ENCODE results near the gene SHANK3.
"Not testable (repeated sequence)": the region's sequence is repeated elsewhere in the genome, so short reads cannot be mapped to it uniquely, and the experiment has no call there.

Gene SHANK3

DNA sequence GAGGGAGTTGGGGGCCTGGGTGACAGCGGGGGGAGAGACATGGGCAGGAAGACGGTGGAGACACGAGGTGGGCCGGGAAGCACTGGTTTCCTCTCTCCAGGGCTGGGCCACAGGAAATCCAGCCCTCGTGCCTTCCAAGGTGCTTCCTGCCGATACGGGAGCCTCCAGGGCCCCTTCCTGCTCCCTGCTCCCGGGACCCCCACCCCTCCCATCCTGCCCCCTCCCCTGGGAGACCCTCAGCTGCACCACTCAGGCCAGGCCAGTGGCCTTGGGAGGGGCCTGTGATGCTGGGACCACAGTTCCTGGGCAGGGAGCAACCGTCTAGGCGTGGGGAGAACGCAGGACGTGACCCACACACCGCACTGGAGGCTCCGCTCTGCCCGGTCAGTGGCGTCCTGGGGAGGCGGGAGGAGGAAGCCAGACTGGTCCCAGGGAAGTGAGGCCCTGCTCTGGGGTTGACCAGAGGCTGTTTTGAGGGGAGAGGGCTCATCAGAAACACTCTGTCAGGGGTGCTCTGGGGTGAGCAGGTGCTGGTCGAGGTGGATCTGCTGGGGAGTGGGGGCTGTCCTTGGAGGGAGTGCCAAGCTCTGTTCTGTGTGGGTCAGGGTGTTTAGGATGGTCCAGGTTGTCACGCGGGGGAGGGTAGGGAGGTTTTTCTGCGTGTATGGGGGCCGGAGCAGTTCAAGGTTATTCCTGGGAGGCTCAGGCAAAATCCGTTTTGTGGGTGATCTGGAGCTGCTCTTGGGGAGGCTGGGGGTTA is at the start of gene SHANK3:
SHANK3 (plus strand) TSS at position 353 of the 760 bp plus-strand sequence.
- no peak for FAIRE-seq

DNA sequence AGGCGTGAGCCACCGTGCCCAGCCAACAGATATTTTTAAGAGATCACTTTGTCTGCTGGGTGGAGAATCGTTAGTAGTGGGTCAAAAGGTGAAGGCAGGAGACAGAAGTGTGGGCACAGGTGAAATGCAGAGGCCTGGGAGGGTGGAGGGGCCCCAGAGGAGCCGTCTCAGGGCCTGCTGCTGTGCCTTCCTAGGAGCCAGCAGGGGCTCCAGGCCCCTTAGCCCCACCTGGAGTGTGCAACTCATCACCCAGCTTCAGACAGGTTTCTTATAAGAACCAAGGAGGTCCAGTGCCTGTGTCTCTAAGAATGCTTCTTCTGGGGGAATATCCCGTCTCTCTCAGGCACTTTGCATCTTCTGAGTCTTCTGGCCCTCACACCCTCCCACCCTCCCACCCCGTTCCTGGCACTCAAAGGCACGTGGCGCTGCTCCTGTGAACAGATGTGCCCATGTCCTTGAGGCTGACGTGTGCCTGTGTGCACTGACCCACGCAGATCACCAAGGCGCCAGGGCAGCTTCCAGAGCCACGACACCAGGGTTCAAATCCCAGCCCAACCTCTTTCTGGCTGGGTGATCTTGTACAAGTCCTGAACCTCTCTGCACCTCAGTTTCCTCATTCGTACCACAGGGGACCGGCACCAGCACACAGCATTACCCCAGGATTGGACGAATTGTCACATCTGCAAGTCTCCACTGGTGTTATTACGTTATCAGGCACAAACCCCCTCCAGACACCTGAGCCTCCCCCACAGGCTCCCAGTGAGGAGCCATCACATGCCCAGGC is 48.1 kb upstream of the SHANK3 start:
- FAIRE-seq: no peak

DNA sequence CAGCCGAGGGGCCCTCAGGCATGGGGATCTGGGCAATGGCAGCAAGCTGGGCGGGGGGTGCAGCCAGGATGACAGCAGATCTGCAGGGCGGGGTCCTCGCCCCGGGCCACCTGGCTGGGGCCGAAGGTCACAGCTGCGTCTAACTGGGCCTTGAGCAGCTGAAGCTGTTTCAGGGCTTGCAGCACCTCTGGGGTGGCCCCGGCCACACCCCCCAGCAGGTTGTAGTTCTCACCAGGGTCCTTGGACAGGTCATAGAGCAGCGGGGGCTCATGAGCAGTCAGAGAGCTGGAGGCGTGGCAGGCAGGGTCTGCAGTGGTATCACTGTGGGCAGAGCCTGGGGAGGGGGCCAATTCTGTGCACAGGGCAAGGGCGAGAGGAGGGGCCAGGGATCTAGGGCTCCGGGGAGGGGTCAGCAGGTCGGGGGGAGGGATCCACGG is 47.5 kb upstream of the SHANK3 start:
- FAIRE-seq: no peak

DNA sequence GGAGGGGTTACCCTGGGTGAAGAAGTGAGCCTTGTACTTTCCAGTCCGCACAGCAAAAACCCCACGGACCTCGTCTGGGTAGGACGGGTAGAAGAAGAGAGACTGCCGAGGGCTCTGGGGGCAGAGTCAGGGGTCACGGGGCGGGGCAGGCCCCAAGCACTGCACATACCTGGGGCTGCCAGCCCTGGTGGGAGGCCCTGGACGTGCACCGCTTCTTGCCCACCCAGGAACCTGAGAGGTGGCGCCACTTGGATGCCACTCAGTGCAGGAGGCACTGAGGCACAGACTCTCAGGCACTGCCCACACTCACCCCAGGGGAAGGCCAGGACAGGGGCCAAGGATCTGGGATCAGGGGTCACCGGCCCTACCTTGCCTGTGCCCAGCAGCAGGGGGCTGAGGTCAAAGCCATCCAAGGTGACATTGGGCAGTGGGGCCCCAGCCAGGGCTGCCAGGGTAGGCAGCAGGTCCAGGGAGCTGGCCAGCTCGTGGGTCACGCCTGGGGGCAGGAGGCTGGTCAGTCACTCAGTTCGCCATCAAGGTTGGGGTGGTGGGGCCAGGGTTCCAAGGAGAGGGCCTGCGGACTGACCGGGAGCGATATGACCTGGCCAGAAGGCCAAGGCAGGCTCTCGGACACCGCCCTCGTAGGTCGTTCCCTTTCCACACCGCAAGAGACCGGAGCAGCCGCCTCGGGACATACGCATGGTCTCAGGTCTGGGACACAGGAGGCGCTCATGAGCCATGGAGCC is 46.9 kb upstream of the SHANK3 start:
- no peak for FAIRE-seq

DNA sequence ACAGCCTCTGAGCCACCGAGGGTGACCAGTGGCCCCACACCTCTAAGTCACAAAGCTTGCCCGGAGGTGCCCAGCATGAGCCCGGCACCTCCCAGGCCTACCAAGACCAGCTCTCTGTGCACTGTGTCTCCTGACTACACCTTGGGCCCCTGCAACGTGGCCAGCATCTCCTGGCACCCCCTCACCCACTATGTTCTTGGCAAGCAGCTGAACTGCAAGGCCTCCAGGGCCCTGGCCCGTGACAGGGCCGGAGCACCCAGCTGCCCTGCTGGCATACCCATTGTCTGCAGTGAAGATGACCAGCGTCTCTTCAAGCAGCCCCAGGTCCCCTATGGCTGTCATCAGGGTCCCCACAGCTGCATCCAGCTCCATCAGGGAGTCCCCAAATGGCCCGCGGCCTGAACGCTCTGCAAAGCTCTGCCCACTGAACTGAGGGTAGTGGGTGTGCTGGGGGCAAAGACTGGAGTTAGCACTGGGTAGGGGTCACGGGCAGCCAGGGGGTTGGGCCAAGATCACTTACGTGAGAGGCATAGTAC is 46.2 kb upstream of the SHANK3 start:
- no peak for FAIRE-seq

DNA sequence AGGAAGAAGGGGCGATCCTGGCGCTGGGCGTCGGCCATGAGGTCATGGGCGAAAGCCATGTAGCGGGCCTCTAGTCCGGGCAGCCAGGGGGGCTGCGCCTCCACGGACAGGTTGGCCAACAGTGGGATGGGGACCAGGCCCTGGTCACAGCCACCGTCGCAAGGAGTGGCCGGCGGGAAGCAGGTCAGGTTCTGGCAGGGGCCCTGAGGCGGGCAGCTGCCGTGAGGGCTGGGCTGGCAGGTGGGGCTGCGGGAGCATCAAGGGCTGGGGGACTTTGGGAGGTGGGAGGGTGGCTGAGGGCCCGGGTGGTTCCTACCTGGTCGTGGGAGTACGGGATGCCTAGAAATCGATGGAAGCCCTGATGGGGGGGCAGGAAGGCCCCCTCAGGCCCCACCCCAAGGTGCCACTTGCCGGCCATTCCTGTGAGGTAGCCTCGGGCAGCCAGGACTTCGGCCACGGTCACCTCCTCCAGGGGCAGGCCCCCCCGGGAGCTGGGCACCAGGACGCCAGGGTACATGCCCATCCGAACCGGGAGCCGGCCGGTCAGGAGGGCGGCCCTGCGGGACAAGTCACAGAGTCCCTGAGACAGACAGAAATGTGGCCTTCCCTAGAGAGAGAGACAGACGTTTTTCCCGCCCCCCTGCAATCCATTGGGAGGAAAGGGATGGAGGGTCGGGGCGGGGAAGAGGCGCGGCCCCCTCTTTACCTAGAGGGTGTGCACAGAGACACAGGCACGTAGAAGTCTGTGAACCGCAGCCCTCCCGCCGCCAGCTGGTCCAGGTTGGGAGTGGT is 45.6 kb upstream of the SHANK3 start:
- FAIRE-seq: no peak

DNA sequence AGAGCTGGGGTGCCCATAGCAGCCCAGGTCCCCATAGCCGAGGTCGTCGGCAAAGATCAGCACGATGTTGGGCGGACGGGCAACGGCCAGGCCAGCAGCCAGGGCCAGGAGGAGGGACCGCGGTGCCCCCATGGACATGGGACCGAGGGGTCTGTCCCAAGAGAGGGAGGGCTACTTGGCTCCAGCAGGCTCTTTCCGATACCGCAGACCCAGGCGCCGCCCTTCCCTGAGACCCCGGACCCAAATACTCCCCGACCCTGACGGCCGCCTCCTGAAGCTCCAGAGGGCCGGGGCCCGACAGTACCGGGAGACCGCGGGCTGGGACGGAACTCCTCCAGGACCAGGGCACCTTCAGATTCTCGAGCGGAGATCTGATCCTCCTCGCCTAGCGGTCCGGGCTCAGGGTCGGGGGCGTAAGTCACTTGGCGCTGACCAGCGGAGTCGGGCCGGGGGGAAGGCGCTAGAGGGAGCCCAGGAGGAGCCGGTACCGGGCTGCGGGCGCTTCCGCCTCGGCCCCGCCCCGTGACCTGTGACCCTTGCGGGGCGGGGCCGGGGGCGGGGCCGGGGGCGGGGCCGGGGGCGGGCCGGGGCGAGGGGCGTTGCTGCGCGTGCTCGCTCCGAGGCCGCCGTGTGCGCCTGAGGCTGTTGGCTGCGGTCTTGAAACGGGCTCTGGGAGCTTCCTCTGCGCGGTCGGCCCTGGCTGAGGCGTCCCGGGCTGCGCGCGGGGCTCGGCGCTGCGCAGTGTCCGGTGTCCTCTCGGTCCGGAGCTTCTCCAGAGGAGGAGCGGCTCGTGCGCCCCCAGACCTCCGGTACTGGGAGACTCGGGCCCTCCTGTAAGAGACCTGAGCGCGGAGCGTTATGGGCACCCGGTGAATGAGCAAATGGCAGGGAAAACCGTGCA is 44.7 kb upstream of the SHANK3 start, which contains the start of gene ARSA:
ARSA (minus strand) TSS at position 511 of the 901 bp plus-strand sequence; CDS start at position 138, 373 bp downstream.
- no peak for FAIRE-seq

DNA sequence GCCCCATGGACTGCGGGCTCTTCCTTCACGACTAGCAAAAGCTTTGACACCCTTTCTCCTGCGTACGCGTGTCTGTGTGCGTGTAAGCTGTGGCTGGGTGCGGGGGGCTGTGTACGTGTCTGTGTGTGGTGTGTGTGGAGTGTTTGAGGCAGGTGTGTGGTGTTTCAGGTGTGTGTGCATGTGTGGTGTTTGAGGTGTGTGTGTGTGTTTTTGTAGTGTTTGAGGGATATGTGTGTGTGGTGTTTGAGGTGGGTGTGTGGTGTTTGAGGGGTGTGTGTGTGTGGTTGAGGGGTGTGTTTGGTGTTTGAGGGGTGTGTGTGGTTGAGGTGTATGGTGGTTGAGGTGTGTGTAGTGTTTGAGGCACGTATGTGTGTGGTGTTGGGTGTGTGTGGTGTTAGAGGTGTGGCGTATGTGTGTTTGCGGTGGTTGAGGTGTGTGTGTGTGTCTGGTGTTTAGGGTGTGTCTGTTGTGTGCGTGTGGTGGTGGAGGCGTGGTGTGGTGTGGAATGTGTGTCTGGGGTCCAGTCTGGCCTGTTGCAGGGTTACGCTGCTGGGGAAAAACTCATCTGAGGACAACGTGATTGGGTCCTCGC is 44.0 kb upstream of the SHANK3 start:
- FAIRE-seq: no peak

DNA sequence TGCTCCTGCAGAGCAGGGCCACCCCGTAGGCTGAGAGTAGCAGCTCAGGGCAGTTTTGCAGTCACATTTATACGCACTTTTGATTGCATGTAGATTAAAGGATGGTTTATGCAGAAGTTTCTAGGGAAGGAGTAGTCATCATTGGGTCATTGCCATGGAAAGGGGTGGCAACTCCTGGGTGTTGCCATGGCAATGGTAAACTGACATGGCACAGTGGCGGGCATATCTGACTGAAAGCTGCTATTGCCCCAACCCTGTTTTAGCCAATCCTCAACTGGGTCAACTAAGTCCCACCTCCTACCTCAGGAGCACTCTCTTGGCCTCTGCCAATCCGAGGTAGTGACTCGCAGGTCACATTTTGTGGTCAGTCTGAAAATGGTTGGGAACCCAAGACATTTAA is 42.2 kb upstream of the SHANK3 start:
- no peak for FAIRE-seq

DNA sequence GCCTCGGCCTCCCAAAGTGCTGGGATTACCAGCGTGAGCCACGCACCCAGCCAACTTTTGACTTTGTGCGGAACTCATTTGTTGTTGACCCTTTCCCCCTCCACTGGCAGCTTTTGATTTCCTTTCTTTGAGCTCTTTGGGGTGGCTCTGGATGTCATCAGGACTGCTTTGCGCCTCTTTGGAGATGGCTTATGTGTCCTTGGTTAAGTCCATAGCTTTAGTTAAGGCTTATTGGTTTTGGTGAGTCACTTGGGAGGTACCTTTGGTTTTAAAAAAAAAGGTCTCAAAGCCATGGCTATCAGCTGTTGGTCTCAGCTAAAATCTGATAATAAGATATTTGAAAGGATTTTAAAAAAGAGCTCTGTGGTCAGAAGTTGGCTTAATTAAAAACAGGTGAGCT is 39.5 kb upstream of the SHANK3 start:
- no peak for FAIRE-seq

DNA sequence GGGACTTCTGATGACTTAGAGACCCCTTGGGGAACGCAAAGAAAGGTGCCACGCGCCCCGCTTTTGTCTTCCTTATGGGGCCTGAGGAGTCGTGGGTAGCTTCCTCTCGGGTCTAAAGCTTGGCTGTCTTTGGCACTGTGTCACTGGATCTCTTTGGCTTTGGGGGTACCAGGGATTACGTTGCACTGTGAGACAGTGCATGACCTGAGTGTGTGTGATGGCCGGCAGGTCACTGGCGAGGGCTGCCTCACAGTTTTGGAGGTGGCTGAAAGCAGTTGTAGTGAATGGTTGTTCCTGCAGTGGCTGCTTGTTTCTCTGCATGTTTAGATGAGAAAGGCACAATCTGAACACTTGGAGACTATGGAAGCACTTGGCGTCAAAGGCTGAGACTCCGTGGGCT is 38.9 kb upstream of the SHANK3 start:
- no peak for FAIRE-seq

DNA sequence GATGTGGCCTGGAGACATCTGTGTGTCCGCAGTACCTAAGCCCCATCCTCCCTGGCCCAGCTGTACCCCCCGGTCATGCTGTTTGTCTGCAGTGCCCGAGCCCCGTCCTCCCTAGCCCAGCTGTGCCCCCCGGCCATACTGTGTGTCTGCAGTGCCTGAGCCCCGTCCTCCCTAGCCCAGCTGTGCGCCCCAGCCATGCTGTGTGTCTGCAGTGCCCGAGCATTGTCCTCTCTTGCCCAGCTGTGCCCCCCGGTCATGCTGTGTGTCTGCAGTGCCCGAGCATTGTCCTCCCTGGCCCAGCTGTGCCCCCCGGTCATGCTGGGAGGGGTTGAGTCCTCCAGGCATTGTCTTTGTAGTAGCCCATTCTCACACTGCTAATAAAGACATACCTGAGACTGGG is 37.0 kb upstream of the SHANK3 start:
- no peak for FAIRE-seq

DNA sequence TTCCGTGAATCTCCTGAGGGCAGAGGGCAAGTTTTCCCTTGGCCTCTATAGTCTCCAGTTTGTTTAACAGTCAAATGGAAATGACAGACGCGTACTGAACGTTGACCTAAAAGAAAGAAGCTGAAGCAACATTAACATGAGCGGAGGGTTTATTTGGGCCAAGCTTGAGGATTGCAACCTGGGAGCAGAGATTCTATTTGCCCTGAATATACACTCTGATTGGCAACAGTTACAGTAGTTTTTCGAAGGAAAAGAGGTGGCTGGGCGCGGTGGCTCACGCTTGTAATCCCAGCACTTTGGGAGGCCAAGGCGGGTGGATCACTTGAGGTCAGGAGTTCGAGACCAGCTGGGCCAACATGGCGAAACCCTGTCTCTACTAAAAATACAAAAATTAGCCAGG is 32.3 kb upstream of the SHANK3 start:
- not testable (repeated sequence) for FAIRE-seq

DNA sequence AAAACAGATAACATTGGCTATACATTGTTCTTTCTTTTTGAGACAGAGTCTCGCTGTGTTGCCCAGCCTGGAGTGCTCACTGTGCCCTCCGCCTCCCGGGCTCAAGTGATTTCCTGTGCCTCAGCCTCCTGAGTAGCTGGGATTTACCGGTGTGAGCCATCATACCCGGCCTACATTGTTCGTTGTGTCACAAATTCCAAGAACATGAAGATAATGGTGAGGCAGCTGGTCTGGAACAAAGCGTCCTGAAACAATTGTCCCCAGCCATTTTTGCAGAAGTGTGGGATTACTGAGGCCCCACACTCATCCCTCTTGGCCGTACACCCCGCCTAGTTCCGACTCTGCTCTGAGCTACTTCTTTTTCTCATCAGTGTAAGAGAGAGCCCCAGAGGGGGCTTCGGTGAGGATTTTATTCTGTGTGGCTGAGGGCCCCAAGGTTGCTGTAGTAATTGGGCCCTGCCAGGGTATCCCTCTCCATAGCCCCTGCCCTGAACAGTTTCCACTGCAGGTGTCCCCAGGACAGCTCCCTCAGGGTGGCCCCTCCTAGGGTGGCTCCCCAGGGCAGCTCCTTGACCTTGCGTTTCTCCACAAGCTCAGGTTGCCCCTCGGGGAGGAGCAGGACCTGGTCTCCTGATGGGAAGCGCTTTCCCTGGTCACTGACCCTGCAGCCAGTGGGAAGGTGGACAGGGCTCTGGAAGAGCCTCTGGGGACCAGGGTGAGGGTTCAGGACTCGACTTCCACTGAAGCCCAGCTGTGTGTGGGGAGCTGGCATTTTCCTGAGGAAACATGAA is 31.6 kb upstream of the SHANK3 start:
- no peak for FAIRE-seq

DNA sequence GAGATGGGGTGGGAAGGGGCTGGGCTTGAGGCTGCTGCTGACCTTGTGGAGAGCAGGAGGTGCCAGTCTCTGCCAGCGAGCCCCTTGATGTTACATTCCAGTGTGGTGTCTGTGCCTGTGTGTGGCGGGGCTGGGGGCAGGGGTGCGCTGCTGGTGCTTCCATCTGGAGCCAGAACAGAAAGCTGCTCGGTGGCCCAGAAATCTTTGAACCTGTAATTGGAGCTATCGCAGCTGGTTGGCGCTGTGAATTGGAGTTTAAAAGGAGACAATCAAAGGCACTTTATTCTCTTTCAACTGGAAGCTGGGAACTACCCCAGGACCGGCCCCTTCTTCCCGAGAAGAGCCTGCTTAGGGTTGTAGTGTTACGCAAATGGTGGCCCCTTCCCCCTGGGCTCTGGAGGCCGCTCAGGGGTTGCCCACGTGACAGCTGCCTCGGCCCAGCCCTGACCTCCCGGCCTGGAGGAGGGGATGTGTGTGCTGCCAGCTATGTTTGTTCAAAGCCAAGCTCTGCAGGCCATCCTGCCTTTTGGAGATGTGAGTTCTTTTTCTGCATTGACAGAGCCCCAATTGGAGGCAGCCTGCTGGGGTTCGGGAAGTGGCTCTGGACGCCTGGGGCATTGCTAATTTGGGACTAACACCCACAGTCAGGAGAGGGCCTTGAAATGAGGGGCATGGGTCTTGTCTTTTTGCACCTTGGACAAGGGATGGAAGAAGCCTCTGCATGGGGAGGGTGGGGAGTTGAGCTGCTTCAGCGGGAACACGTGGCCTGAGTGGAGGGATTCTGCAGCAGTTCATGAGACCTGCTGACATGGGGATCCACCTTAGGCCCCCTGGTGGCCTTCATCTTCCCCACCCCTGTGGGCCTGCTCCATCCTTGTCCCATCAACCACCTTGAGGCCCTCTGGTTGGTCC is 30.7 kb upstream of the SHANK3 start:
- FAIRE-seq: no peak

DNA sequence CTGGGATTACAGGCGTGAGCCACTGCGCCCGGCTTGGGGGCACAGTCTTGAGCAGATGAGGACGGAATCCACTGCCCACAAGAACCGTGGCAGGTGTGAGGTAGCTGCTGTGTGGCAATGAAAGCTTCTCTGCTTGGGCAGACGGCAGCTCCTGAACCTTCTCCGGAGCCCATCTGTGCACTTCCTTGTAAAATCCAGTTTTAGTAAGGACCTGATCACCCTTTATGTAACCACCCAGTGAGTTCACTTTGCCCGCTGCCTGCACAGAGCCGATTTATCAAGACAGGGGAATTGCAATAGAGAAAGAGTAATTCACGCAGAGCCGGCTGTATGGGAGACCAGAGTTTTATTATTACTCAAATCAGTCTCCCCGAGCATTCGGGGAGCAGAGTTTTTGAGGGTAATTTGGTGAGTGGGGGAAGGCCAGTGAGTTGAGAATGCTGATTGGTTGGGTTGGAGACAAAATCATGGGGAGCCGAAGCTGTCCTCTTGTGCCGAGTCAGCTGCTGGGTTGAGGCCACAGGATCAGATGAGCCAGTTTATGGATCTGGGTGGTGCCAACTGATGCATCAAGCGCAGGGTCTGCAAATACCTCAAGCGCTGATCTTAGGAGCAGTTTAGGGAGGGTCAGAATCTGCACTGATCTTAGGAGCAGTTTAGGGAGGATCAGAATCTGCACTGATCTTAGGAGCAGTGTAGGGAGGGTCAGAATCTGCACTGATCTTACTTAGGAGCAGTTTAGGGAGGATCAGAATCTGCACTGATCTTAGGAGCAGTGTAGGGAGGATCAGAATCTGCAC is 29.4 kb upstream of the SHANK3 start:
- FAIRE-seq: not testable (repeated sequence)

DNA sequence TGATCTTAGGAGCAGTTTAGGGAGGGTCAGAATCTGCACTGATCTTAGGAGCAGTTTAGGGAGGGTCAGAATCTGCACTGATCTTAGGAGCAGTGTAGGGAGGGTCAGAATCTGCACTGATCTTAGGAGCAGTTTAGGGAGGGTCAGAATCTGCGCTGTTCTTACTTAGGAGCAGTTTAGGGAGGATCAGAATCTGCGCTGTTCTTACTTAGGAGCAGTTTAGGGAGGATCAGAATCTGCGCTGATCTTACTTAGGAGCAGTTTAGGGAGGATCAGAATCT is 28.9 kb upstream of the SHANK3 start:
- not testable (repeated sequence) for FAIRE-seq

DNA sequence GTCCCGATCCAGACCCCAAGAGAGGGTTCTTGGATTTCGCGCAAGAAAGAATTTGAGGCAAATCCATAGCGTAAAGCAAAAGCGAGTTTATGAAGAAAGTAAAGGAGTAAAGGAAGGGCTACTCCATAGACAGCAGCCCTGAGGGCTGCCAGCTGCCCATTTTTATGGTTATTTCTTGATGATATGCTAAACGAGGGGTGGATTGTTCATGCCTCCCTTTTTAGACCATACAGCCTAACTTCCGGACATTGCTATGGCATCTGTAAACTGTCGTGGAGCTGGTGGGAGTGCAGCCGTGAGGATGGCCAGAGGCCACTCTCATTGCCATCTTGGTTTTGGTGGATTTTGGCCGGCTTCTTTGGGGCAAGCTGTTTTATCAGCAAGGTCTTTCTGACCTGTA is 19.4 kb upstream of the SHANK3 start:
- no peak for FAIRE-seq
